ENCODE results near the gene SCD5.

SCD5 gene

DNA sequence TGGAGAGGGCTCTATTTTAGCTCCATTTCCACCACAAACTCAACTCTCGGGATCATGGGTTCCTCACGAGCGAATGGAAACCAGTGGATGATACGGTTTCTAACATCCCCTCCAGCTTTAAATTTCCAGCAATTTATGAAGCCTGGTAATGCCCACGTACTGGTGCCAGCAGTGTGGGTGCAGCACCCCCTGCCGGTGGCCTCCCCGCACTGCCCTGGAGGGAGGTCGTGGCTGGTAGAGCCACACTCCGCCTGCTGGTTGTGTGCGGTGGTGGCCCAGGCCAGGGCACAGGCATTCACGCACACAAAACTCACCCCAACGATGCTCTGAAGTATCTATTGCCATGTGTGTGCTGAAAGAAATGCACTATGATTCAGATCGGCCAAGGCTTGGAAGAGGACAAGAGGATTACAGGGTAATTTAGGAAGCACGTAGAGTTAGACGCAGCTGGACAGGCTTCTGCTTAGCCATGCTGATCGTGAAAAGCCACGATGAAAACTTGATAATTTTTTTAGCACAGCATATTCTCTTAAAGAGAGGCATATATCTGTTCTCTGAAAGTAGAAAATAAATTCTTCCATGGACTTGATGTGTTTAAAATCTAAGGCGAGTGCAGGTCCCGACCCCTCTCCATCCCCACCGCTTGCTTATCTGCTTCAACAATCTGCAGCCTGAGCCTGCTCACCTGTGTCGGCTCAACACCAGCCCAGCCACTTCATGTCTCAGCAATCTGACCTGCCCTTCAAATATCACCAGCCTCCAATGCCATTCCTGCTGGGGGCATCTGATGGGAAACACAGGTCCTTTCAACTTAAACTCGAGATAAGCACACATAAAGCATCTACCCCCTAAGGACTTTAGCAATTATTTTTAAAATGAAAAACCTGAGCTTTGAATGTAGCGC lies 59.1 kb downstream of the SCD5 start:
- no peaks in the 10 kb centered on the region for H3K27me3 ChIP-seq (ENCODE audit: insufficient read depth, low read depth, severe bottlenecking)
- TF ChIP-seq, protein P1, sequence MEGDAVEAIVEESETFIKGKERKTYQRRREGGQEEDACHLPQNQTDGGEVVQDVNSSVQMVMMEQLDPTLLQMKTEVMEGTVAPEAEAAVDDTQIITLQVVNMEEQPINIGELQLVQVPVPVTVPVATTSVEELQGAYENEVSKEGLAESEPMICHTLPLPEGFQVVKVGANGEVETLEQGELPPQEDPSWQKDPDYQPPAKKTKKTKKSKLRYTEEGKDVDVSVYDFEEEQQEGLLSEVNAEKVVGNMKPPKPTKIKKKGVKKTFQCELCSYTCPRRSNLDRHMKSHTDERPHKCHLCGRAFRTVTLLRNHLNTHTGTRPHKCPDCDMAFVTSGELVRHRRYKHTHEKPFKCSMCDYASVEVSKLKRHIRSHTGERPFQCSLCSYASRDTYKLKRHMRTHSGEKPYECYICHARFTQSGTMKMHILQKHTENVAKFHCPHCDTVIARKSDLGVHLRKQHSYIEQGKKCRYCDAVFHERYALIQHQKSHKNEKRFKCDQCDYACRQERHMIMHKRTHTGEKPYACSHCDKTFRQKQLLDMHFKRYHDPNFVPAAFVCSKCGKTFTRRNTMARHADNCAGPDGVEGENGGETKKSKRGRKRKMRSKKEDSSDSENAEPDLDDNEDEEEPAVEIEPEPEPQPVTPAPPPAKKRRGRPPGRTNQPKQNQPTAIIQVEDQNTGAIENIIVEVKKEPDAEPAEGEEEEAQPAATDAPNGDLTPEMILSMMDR (IDR thresholded peaks at IDR 0.05; ENCODE audit: low read depth, low read length): peak; percentile 98
- H3K27ac ChIP-seq: no peak overlapping the region
- H3K4me3 ChIP-seq (ENCODE audit: low read depth, low read length): no peak overlapping the region
- no peaks in the 10 kb centered on the region for H3K36me3 ChIP-seq
- H3K9me3 ChIP-seq (ENCODE audit: severe bottlenecking): no peaks in the 10 kb centered on the region
- peak; percentile 70 for DNase-seq

DNA sequence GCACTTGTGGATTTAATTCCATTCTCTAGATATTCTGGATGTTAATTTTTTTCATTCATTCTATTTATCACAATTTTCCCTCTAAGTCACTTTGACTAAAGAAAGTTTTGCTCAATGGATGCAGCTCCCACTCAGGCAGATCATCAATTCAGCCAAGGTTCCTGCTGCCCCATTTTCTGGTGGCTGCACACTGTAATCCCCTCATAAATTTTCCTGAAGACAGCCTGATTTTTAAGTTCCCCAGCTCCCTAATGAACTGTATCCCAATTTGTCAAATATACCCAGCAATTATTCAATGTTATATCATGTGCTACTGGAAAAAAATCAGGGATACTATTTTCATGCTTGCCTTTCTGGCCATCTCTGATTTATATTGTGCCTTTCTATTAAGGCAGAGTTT lies 61.2 kb downstream of the SCD5 start:
- Histone ChIP-seq H3K27ac (no peak overlapping the region), H3K4me3 (ENCODE audit: low read depth, low read length) (no peak overlapping the region), H3K27me3 (ENCODE audit: insufficient read depth, low read depth, severe bottlenecking) (no peaks in the 10 kb centered on the region), H3K9me3 (ENCODE audit: severe bottlenecking) (no peaks in the 10 kb centered on the region), H3K36me3 (no peaks in the 10 kb centered on the region)
- DNase-seq: no peak
- TF ChIP-seq, protein P1 (IDR thresholded peaks at IDR 0.05; ENCODE audit: low read depth, low read length): no peak

DNA sequence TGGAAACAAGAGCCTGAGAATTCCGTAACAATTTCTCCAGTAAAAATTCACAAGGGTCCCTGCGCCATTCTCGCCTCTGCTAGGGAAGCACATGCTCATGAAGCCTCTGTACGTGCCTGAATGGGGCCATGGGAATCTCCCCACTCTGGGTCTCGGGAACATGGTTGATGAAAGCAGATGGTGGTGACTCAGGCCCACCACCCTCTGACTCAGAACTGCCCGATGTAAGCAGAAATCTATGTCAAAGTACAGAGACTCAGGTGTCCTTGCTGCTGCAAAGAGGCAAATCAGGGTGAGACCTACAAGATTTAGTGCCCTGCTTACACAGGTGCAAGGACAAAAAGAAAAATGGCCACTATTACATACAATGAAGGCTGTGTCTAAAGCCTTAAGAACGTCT lies 65.0 kb downstream of the SCD5 start:
- Histone ChIP-seq H3K9me3 (ENCODE audit: severe bottlenecking) (no peaks in the 10 kb centered on the region), H3K27me3 (ENCODE audit: insufficient read depth, low read depth, severe bottlenecking) (no peaks in the 10 kb centered on the region), H3K27ac (no peak overlapping the region), H3K36me3 (no peaks in the 10 kb centered on the region), H3K4me3 (ENCODE audit: low read depth, low read length) (no peak overlapping the region)
- DNase-seq: no peak
- TF ChIP-seq, protein P1 (IDR thresholded peaks at IDR 0.05; ENCODE audit: low read depth, low read length): no peak

DNA sequence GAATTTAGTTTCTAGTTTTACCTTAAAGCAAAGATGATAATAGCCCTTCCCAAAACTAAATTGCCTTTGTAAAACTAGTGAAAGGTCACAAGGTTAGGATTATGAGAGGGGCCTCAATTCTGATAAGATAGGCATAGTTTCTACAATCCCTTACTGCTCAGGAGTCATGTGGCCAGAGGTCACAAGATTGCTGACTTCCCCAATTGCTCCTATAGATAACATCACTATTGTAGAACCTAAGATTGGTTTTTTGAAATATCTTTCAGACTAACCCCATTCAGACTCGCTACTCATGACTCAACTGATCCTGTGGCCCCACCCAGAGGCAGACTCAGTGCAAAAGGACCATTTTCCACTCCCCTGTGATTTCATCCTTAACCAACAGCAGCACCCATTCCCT lies 70.3 kb downstream of the SCD5 start:
- TF ChIP-seq, protein P1 (IDR thresholded peaks at IDR 0.05; ENCODE audit: low read depth, low read length): no peak
- Histone ChIP-seq H3K4me3 (ENCODE audit: low read depth, low read length) (no peak overlapping the region), H3K27me3 (ENCODE audit: insufficient read depth, low read depth, severe bottlenecking) (no peaks in the 10 kb centered on the region), H3K27ac (no peak overlapping the region), H3K9me3 (ENCODE audit: severe bottlenecking) (no peaks in the 10 kb centered on the region), H3K36me3 (no peaks in the 10 kb centered on the region)
- DNase-seq: no peak

DNA sequence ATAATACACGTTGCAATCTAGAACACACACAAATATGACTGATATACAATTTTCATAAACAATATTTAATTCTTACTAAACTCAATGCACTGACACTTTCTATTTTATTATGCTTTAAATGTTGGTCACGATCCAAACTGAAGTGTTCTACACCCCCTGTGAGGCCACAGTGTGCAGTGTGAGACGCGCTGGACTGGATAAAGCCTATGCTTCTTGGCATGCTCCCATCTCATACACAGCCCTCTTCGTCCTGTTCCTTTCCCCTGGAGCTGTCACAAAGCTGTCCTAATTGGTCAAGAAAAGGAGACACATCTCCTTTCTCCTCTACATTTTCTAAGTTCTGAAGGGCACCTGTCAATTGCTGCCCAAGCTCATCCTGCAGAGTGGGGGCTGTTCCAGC lies 72.0 kb downstream of the SCD5 start:
- H3K27ac ChIP-seq: no peak overlapping the region
- no peaks in the 10 kb centered on the region for H3K36me3 ChIP-seq
- no peaks in the 10 kb centered on the region for H3K9me3 ChIP-seq (ENCODE audit: severe bottlenecking)
- no peak overlapping the region for H3K4me3 ChIP-seq (ENCODE audit: low read depth, low read length)
- TF ChIP-seq, protein P1 (IDR thresholded peaks at IDR 0.05; ENCODE audit: low read depth, low read length): no peak
- no peaks in the 10 kb centered on the region for H3K27me3 ChIP-seq (ENCODE audit: insufficient read depth, low read depth, severe bottlenecking)
- DNase-seq: no peak
